Activated CD8-positive, alpha-beta memory T cell treated with anti-CD3 and anti-CD28 coated beads for 48 hours (primary cell): ENCODE measurements around the gene CRYGB.

Experiments
- DNase-seq, 3 experiments: peaks; one replicate each; pipeline ENCODE4 v3.0.0-alpha.2; 2020; ENCODE audit warnings: low read depth in 2 of 3, low spot score in 2 of 3

CRYGB gene, protein sequence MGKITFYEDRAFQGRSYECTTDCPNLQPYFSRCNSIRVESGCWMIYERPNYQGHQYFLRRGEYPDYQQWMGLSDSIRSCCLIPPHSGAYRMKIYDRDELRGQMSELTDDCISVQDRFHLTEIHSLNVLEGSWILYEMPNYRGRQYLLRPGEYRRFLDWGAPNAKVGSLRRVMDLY

DNA sequence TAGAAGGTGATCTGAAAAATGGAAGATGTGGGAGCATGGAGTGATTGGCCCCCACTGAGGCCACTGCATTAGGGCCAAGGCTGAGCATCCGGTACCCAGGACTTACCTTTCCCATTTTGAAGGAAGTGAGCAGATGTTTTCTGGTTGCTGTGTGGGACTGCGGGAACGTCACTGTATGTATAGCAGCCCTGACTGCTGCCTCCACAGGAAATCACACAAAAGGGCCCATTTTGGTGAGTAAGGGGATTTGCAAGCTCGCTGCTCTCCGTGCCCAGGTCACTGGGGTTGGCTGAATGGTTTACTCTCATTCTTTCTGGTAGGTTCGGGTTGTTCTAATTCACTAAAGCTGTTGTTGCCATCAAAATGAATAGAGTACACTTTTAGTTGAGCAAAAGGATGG lies at the start of gene CRYGB:
Gene CRYGB, minus strand, starts transcription at position 153 of the 400 bp plus-strand sequence. Its CDS starts 38 bp downstream, at position 115.
- no peak for DNase-seq

DNA sequence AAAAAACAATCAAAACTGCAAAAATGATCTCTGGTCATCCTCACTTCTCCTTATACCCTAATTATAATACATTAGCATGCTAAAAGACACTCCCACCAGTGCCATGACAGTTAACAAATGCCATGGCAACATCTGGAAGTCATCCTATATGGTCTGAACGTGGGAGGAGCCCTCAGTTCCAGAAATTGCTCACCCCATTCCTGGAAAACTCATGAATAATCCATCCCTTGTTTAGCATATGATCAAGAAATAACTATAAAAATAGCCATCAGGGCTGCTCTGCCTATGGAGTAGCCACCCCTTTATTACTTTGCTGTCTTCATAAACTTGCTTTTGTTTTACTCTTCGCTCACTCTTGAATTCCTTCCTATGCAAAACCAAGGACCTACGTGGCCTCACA lies 49.6 kb upstream of the CRYGB start:
- DNase-seq = no peak

DNA sequence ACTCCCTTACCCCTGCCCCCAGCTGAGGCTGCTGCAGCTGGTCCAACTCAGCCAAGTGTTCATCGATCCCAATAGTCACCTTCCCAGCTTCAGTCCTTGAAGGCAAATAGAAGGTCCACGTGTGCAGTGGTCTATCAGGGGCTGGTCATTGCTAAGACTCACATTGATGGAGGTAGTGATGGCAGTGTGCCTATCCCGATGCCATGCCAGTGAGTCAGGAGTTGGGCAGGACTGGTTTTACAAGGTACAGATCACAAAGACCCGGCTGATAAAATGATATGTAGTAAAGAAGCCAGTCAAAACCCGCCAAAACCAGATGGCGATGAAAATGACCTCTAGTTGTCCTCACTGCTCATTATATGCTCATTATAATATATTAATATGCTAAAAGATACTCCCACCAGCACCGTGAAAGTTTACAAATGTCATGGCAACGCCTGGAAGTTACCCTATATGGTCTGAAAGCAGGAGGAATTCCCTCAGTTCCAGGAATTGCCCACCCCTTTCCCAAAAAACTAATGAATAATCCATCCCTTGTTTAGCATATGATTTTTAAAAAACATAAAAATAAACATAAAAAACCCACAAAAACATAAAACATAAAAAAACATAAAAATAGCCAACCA lies 46.8 kb upstream of the CRYGB start:
- no peak for DNase-seq

DNA sequence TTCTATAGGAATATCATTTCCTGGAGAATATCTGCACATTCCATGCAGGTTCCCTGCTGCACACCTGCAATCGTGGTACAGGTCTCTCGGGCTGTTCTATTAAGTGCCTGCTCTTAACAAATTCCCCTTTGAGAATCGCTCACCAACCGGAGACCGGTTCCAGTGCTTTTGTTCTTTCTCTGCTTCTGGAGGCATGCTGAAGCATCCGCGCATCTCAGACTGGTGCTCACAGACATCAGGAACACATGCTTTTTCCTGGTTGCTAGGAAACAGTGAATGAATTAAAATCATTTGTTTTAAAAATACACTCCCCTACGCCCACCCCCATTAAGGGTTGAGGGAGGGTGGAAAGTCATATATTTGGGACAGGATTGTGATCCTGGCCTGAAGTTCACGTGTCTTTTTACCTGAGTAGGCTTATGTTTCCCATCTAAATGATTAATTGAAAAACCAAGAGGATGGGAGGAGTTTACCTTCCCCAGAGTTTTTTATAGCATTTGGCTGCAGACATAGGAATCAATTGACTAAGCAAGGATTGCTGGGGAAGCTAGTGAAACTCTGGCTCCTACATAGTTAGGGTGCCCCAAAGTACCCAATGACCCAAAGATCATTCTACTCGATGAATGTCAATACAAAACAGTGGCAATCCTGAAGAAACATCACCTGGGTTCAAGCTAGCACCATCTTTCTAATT lies 44.0 kb upstream of the CRYGB start, which contains the start of gene C2orf80:
Gene C2orf80, minus strand, starts transcription at position 221 of the 694 bp plus-strand sequence. CDS start 3,044 bp downstream, outside the sequence.
- DNase-seq = no peak

DNA sequence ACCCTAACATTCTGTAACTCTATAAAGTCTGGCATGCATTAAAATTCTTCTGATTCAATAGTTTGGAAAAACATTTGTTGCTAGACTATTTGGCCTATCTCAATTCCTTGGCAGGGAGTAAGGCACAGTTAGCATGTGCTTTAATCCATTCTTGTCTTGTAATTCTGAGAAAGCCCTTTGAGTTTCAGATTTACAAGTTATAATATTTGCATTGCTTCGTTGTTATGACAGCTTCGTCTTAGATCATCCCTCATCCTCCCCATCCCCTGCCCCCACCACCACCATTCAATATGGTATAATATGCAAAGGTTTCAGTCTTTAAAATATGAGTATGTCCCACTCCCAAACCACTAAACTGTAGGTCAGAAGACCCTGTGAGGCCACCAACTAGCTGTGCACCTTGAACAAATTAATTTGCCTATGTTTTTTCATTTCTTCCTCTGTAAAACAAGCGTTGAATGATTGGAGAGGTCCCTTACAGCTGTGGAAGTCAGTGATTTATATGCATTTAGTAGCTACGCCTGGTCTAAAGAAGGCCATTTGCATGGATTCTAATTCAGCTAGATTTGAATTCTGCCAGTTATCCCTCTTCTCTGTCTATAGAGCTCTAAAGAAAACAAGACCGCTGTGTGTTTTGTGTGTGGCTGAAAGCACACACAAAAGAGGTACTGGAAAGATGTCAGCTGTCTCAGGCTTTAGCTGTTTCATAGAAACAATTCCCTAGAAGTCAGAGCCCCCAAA lies 43.3 kb upstream of the CRYGB start:
- no peak for DNase-seq

DNA sequence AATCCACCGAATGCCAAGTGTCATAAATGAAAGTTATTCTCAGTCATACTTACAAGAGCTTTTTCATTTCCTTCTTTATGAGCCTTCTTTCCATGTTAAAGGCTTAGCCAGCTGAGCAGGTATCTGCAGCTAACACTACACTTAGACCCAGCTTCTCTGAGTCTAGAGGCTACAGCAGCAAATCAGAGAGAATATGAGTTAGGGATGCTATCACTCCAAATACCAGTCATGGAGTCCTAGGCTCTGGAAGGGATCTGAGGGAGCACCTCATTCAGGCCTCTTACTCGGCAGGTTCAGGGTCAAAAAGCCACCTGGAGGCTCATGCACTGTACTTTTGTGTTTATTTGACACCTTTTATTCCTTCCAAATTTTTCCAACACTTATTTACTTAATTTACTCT lies 40.9 kb upstream of the CRYGB start:
- DNase-seq = no peak

DNA sequence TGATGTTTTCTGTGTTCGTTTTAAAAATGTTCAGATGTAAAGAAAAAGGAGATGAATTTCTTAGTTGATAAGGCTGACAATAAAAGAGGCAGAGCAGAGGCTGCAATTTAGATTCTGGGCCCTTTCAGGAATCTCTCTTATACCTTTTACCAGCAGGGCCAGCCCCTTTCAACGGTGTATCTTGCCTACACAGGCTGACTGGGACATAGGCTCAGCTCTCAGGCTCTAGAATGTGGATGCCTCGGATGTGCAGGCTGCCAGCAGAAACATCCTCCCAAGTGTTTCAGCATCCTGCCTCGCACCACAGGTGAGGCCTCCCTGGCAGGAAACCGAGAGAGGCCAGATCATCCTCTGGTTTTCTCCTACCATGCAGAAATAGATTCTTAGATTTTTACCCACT lies 40.5 kb upstream of the CRYGB start:
- no peak for DNase-seq

DNA sequence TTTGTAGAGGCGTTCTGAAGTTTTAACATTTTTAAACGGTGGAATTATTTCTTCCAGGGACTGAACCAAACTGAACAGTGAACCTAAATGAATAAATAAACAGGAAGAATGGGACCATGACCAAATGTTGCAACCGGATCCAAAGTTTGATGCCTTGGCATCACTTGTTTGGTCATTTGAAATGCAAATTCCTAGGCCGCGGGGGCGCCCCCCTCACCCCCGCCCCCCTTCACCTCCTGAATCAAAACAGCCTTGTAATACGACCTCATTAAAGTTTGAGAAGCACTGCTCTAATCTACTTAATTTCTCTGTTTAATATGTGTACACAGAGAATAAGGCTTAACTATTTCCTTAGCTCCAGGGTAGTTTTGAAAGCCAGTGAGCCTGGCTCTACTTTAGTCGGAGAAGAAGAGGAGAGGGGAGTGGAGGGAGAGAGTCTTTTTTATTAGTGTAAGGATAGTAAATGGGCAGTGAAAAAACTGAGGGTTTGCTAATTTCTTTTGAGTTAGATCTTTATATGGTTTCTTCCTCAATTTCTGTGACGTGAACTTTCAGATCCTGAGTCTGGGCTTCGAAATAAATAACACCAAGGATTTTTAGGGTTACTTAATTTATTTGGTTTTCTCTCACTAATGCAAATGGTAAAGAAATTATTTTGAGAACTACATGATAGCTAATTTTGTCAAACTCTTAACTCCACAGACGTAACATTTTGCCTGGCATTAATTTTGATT lies 38.2 kb upstream of the CRYGB start:
- DNase-seq = no peak

DNA sequence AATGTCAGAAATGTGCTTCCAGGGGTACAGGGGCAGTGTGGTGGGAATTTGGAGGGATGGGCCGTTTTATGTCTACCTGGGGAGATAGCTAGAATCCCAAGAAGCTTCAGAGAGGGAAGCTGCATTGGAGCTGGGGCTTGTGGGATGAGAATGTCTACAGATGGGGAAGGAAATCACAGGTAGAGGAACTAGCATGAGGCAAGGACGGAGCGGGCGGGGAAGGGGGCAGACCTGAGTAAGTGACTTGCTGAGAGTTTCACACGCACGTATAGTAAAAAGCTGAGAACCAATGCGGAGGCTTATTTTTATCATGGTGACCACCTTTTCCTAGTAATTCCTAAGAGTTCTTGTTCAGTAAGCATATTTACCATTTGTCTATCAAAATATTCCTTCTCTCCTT lies 37.6 kb upstream of the CRYGB start:
- no peak for DNase-seq

DNA sequence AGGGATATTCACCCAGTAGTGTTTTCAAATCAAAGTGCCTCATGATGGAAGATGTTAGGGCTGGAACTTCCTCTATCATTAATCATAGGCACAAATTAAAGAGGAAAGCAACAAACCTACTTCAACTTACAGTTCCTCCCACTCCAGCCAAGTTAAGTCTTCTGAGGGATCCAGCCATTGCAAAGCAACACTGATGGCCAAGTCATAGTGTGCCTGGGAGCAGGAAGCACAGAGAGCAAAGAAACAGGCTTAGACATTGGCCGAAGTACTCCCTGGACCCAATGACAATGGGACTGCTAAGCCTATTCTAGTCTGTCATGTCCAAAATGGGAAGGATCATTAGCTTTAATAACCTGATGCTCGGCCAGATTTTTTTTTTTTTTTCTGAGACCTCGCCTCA lies 36.9 kb upstream of the CRYGB start:
- DNase-seq = no peak

DNA sequence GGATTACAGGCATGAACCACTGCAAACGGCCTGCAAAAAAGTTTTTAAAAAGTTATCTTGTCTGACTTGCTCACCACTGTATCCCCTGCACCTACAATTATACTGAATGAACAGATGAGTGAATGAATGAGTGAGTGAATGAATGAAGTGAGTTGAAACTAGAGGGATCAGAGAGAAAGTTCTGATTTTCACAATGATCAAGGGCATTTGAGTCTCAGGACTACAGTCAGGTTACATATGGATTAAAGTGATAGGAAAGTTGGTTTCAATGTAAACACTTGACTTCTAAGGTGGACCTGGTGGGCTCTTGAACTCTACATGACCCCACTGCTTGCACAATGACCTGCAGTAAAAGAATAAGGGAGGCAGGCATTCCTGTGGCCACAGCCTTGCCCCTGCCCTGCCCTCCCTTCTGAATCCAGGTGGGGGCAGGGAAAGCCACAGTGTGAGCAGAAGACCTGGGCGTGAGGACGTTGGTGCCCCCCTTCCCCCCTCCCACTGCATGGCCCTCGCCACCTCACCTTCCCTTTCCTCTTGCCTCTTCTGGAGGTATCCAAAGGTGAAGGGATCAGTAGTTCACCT lies 33.2 kb upstream of the CRYGB start:
- no peak for DNase-seq

DNA sequence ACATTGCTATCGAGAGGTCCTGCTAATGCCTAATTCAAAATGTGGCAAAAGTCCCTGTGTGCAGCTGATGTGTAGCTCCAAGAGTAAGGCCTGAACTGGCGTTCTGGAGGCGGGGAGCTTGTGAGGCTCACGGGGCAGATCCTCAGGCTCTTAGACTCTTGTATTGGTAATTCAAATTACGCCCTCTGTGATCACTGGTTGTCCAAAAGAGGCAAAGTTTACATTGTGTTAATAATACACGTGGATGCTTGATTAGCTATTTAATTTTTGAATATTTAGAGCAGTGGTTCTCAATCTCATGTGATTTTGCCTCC lies 29.8 kb upstream of the CRYGB start:
- no peak for DNase-seq

DNA sequence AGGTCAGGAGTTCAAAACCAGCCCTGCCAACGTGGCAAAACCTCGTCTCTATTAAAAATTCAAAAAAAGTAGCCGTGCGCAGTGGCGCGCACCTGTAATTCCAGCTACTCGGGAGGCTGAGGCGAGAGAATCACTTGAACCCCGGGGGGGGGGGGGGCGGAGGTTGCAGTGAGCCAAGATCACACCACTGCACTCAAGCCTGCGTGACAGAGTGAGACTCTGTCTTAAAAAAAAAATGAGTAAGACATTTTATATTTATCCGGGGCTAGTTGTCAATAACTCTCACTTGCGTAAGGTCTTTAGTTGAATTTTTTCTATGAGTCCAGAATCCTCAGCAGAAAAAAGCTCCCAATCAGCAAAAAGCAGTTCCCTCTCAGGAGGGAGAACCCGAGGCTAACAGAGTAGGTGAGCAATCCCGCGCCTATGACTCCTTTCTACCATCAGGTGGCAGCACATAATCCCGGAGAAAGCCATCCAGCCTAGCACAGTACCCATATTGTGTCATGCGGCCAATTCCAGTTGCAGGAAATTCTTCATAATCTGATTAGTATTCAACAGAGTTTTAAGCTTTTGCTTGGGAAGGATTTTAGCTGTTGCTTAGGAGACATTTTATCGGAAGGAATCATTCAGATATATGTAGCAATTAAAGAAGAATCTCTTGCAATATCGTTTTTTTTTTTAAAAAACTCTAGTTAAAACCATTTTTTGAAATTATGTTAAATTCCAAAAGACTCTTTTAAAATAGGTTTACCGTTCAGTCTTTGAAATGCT lies 29.3 kb upstream of the CRYGB start:
- peak; percentile 5 to 22 (median 12) for DNase-seq

DNA sequence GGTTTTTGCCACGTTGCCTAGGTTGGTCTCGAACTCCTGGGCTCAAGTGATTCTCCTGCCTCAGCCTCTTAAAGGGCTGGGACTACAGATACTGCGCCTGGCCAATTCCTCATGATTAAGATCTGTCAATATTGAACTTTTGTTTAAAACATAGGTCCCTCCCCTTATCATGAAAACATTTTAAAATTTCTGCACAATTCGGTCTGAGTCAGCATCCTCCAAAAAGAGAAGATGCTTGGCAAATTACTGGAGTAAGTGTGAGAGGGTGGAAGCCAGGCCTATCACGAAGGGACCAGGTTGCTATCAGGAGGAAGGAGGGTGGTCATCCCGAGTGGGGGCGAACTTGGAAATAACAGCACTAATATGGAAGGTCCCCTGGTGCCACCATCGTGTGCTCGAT lies 28.2 kb upstream of the CRYGB start:
- DNase-seq = no peak

DNA sequence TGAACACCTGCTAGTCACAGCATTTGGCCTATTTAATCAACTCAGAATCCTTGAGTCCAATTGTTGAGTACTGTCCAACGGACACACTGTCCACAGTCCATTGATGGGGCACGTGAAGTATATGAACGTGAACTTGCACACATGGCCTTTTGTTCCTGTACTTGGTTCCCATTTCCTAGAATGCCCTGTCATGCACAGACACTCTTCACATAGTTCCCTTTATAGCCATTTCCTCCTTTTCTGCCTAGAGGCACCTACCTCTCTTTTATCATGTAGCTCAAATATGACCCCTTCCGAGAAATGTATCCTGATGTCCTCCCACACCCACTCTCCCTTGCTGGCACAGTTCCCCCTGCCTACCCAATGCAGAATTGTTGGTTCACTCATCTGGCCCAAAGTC lies 26.2 kb upstream of the CRYGB start:
- no peak for DNase-seq

DNA sequence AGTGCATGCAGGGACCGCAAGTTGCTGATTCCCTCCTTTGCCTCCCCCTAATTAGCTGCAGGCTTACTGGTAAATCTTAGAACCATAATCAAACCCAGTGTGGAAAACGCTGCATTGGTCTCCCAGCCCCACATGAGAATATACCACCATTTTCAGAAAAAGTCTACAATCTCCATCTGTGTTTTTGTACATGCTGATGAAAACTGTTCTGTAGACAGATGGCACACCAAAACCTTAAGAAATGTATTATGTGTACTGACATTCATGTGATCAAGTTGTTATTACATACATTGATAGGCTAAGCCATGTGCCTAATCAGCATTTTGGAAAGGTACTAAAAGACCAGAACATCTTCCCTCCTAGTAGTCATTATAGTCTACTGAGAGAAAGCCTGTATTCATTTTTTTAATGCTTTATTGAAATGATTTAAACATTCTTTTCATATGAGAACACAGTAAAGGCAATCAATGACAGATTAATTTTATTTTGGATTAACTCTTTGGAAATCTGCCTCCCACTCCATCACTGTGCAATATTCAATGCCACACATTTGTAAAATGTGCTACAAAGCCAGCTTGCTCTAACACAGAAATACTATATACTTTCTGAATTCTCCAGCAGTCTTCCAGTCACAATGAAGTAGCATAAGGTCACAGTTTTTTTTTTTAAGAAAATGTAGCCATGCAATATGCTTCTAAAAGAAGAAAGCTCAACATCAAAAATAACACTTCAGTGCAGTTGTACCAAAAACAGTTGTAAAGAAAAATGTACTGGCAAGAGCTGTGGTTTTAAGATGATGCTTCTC lies 19.2 kb upstream of the CRYGB start:
- no peak for DNase-seq

DNA sequence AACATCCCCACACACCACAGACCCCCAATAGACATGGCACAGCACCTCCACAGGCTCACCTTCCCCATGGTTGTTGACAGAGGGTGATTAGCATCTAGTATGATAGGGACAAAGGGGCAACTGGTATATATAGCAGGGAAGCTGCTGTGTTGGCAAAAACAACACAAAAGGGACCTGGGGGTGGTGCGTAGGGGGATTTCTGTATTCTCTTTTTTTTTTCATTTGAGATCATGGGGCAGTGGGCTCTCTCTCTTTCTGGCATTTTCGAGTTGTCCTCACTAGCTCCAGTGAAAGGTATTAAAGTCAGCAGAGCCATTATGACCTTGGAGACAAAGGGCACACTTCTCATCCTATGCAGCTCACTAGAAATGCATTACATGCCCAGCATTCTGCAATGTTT lies 17.5 kb upstream of the CRYGB start, which contains the start of gene CRYGA:
Gene CRYGA, minus strand, starts transcription at position 101 of the 400 bp plus-strand sequence. Its CDS starts 33 bp downstream, at position 68.
- DNase-seq = no peak

DNA sequence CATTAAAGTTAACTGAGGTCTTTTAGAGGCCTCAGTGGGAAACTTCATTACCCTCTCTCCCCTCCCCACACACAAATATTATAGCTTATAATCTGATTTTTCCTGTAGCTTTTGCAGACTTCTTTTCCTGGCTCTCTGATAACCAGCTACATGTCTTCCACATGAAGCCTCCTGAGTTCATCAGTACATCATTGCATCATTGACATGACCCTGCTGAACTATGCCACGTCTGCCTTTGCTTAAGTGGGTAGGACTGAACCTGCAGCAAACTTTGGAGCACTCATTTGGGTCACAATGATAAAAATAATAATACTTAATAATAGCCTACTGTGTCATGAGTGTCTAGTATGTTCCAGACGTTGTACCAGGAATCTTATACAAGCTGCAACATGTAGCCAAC lies 10.5 kb upstream of the CRYGB start:
- DNase-seq = no peak

DNA sequence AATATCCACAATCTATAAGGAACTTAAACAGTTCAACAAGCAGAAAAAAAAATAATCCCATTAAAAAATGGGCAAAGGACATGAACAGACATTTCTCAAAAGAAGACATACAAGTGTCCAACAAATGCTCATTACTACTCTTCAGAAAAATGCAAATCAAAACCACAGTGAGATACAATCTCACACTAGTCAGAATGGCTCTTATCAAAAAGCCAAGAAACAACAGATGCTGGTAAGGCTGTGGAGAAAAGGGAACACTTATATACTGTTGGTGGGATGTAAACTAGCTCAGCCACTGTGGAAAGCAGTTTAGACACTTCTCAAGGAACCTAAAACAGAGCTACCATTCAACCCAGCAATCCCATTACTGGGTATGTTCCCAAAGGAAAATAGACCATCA lies 7.2 kb upstream of the CRYGB start:
- DNase-seq = no peak
